ENCODE measurements around the gene TBC1D1.

DNA sequence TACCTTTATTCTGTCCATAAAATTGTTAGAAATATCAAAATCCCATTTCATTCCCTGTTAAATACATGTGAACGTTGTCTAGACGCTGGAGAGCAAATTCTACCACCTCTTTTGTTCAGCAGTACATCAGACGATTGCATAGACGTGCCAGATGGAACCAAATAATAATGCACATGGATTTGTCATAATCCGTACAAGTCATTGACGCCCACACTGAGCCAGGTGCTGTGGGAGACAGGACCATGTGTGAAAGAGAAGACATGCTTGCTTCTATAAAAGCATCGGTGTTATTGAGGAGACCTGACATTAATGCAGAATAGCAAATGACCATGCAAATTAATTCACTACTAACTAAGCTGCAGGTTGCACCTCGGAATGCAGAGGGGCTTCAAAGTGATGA lies 244.3 kb downstream of the TBC1D1 start:
- TF ChIP-seq, protein P1, sequence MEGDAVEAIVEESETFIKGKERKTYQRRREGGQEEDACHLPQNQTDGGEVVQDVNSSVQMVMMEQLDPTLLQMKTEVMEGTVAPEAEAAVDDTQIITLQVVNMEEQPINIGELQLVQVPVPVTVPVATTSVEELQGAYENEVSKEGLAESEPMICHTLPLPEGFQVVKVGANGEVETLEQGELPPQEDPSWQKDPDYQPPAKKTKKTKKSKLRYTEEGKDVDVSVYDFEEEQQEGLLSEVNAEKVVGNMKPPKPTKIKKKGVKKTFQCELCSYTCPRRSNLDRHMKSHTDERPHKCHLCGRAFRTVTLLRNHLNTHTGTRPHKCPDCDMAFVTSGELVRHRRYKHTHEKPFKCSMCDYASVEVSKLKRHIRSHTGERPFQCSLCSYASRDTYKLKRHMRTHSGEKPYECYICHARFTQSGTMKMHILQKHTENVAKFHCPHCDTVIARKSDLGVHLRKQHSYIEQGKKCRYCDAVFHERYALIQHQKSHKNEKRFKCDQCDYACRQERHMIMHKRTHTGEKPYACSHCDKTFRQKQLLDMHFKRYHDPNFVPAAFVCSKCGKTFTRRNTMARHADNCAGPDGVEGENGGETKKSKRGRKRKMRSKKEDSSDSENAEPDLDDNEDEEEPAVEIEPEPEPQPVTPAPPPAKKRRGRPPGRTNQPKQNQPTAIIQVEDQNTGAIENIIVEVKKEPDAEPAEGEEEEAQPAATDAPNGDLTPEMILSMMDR (IDR thresholded peaks at IDR 0.05), result no peak
- no peak for TF ChIP-seq POLR2A (IDR thresholded peaks at IDR 0.05)
